IMR-90 (cell line): ENCODE measurements around the gene MTM1. TPM values are rescaled to one million over a fixed set of nuclear protein-coding genes. Genes with fewer than 3 reads are reported as not detected.

Experiments used
- ATAC-seq: fragments of 200-7000 bp; cut with Tn5 transposase; 2 replicates; pipeline ENCODE4 v1.9.1; 2020; ENCODE audit warnings: low read depth, mild to moderate bottlenecking, moderate library complexity
- BruUV-seq: library from RNA; stranded (reverse); fragments of 400-500 nt; replicated peaks from 2 replicates; lab custom pipeline; 2021; lab: Mats Ljungman, UMichigan
- CTCF ChIA-PET: fragments of 300-600 bp; formaldehyde crosslinking; extraction: SDS; loops from one replicate; lab custom pipeline; 2021; ENCODE audit warnings: antibody characterized with exemption; lab: Yijun Ruan, JAX
- POLR2A ChIA-PET: fragments of 300-600 bp; sonication (Branson Sonifier 250); formaldehyde crosslinking; loops from one replicate; lab custom pipeline; 2022; ENCODE audit warnings: antibody characterized with exemption; ENCODE audit not compliant: unreplicated experiment; lab: Charles Lee
- DNase-seq: peaks from one replicate; pipeline ENCODE4 v3.0.0; 2013
- H2AFZ ChIP-seq: replicated peaks from 2 replicates; pipeline ENCODE3; 2013; ENCODE audit warnings: low read length, mild to moderate bottlenecking; ENCODE audit not compliant: poor library complexity
- H2AK5ac ChIP-seq: 2 replicates; pipeline ENCODE4 v1.6.1; 2013; ENCODE audit warnings: low read depth, low read length, inconsistent platforms
- H2AK9ac ChIP-seq: replicated peaks from 2 replicates; pipeline ENCODE3; 2013; ENCODE audit warnings: mild to moderate bottlenecking, low read depth, low read length, moderate library complexity; ENCODE audit not compliant: poor library complexity
- H2BK120ac ChIP-seq: 2 replicates; pipeline ENCODE4 v1.6.1; 2013; ENCODE audit warnings: low read depth, low read length, inconsistent platforms
- H2BK15ac ChIP-seq: 3 replicates; pipeline ENCODE4 v1.6.1; 2013; ENCODE audit warnings: low read depth, low read length, inconsistent platforms
- H2BK20ac ChIP-seq: 2 replicates; pipeline ENCODE4 v1.6.1; 2013; ENCODE audit warnings: low read depth, mild to moderate bottlenecking, inconsistent platforms, low read length, moderate library complexity
- H2BK5ac ChIP-seq: 2 replicates; pipeline ENCODE4 v1.6.1; 2013; ENCODE audit warnings: mild to moderate bottlenecking, low read depth, low read length, inconsistent platforms; ENCODE audit not compliant: poor library complexity, severe bottlenecking
- H3K14ac ChIP-seq: replicated peaks from 2 replicates; pipeline ENCODE4 v1.6.1; 2013; ENCODE audit warnings: low read depth, low read length, inconsistent platforms
- H3K18ac ChIP-seq: 2 replicates; pipeline ENCODE4 v1.6.1; 2013; ENCODE audit warnings: low read depth, low read length, control low read depth
- H3K23ac ChIP-seq: 2 replicates; pipeline ENCODE4 v1.6.1; 2013; ENCODE audit warnings: low read depth, low read length, inconsistent platforms
- H3K27ac ChIP-seq: 2 replicates; pipeline ENCODE4 v1.5.1; 2013; ENCODE audit warnings: mild to moderate bottlenecking, control low read depth, low read length; ENCODE audit not compliant: insufficient read depth
- H3K27me3 ChIP-seq: 2 replicates; pipeline ENCODE4 v1.6.1; 2013; ENCODE audit warnings: low read length; ENCODE audit not compliant: control insufficient read depth, insufficient read depth
- H3K36me3 ChIP-seq: 2 replicates; pipeline ENCODE4 v1.6.1; 2013; ENCODE audit warnings: low read length, mixed read lengths; ENCODE audit not compliant: control insufficient read depth, insufficient read depth
- H3K4ac ChIP-seq: 2 replicates; pipeline ENCODE4 v1.6.1; 2013; ENCODE audit warnings: low read depth, low read length, inconsistent platforms
- H3K4me1 ChIP-seq: 2 replicates; pipeline ENCODE4 v1.6.1; 2013; ENCODE audit warnings: low read length, mixed read lengths; ENCODE audit not compliant: control insufficient read depth, insufficient read depth
- H3K4me2 ChIP-seq: 2 replicates; pipeline ENCODE4 v1.6.1; 2013; ENCODE audit warnings: low read depth, mild to moderate bottlenecking, control low read depth, low read length, moderate library complexity
- H3K4me3 ChIP-seq: 2 replicates; pipeline ENCODE4 v1.5.1; 2013; ENCODE audit warnings: low read depth, mild to moderate bottlenecking, control low read depth, low read length, moderate library complexity; ENCODE audit not compliant: insufficient read depth
- H3K56ac ChIP-seq: 2 replicates; pipeline ENCODE4 v1.6.1; 2013; ENCODE audit warnings: low read length, inconsistent platforms; ENCODE audit not compliant: insufficient read depth; ENCODE audit errors: extremely low read depth
- H3K79me1 ChIP-seq, 2 experiments: 2 replicates each; pipeline ENCODE4 v1.6.1; 2013; ENCODE audit warnings: low read length in 2 of 2, inconsistent platforms in 1 of 2, low read depth in 1 of 2
- H3K9ac ChIP-seq: 2 replicates; pipeline ENCODE4 v1.6.1; 2013; ENCODE audit warnings: low read depth, low read length, control low read depth
- H3K9me1 ChIP-seq: 2 replicates; pipeline ENCODE4 v1.6.1; 2013; ENCODE audit warnings: low read length, inconsistent platforms; ENCODE audit not compliant: insufficient read depth
- H3K9me3 ChIP-seq: 2 replicates; pipeline ENCODE4 v1.6.1; 2013; ENCODE audit warnings: low read length; ENCODE audit not compliant: control insufficient read depth, insufficient read depth
- H4K20me1 ChIP-seq: 2 replicates; pipeline ENCODE4 v1.6.1; 2013; ENCODE audit warnings: low read length, inconsistent platforms; ENCODE audit not compliant: insufficient read depth
- H4K5ac ChIP-seq: 2 replicates; pipeline ENCODE4 v1.6.1; 2013; ENCODE audit warnings: mild to moderate bottlenecking, low read depth, low read length, control low read depth
- H4K8ac ChIP-seq, 2 experiments: 2 replicates each; pipeline ENCODE4 v1.6.1; 2013; ENCODE audit warnings: low read depth in 2 of 2, low read length in 2 of 2, control low read depth in 1 of 2, inconsistent platforms in 1 of 2
- H4K91ac ChIP-seq: 2 replicates; pipeline ENCODE4 v1.6.1; 2013; ENCODE audit warnings: low read depth, low read length, inconsistent platforms; ENCODE audit not compliant: insufficient read depth
- CEBPB ChIP-seq: IDR thresholded peaks from 2 replicates; pipeline ENCODE4 v1.6.1; 2012; ENCODE audit warnings: low read depth, low read length, improper control_type of control experiment
- CHD1 ChIP-seq: IDR thresholded peaks from 2 replicates; pipeline ENCODE4 v1.6.1; 2012; ENCODE audit warnings: low read depth, low read length, improper control_type of control experiment
- FOS ChIP-seq: fragments of 150-350 bp; IDR thresholded peaks from 2 replicates; pipeline ENCODE4 v1.6.1; 2016; ENCODE audit warnings: low read depth, low read length
- MAZ ChIP-seq: IDR thresholded peaks from 2 replicates; pipeline ENCODE4 v1.6.1; 2012; ENCODE audit warnings: low read depth, mild to moderate bottlenecking, low read length, improper control_type of control experiment, moderate library complexity, borderline replicate concordance
- MXI1 ChIP-seq: IDR thresholded peaks from 2 replicates; pipeline ENCODE4 v1.6.1; 2012; ENCODE audit warnings: low read depth, mild to moderate bottlenecking, low read length, moderate library complexity, borderline replicate concordance
- NFE2L2 ChIP-seq: fragments of 150-350 bp; IDR thresholded peaks from 2 replicates; pipeline ENCODE4 v1.6.1; 2016; ENCODE audit warnings: low read depth, mild to moderate bottlenecking, low read length
- RAD21 ChIP-seq: IDR thresholded peaks from 2 replicates; pipeline ENCODE4 v1.6.1; 2012; ENCODE audit warnings: low read length, improper control_type of control experiment
- RCOR1 ChIP-seq: IDR thresholded peaks from 2 replicates; pipeline ENCODE4 v1.6.1; 2012; ENCODE audit warnings: mild to moderate bottlenecking, low read length, improper control_type of control experiment; ENCODE audit not compliant: insufficient replicate concordance
- RFX5 ChIP-seq: IDR thresholded peaks from 2 replicates; pipeline ENCODE4 v1.8.0; 2012; ENCODE audit warnings: low read depth, mild to moderate bottlenecking, low read length, moderate library complexity
- SMC3 ChIP-seq: fragments of 150-350 bp; IDR thresholded peaks from 2 replicates; pipeline ENCODE4 v1.6.1; 2016; ENCODE audit warnings: low read depth, mild to moderate bottlenecking, antibody characterized with exemption, low read length, moderate library complexity
- WGBS, 2 experiments: methylation state at CpG; one replicate each; pipeline versions ENCODE4 v1.1.5 to v1.1.7; 2013; ENCODE audit warnings: missing lambda C conversion rate in 2 of 2; ENCODE audit not compliant: insufficient read length in 1 of 2; ENCODE audit errors: extremely low coverage in 2 of 2; 5-methylcytosine and 5-hydroxymethylcytosine counted together
- dilution Hi-C: fragments of 300-500 bp; cut with HindIII; formaldehyde crosslinking; loops from one replicate; pipeline ENCODE4 v1.14.3; 2018; ENCODE audit warnings: low sequenced_read_pairs; ENCODE audit not compliant: unreplicated experiment
- in situ Hi-C: fragments of 300-500 bp; cut with MboI; formaldehyde crosslinking; loops from 3 replicates; pipeline ENCODE4 v1.14.3; 2019; ENCODE audit warnings: low sequenced_read_pairs, inconsistent platforms, mixed read lengths
- intact Hi-C: fragments of 100-400 bp; cut with micrococcal nuclease; formaldehyde crosslinking; loops from 2 replicates; pipeline ENCODE4 v1.10.0; 2022
- polyA plus RNA-seq, 3 experiments: library from polyadenylated mRNA; depleted of rRNA; stranded (reverse); fragments of >200 nt; gene quantifications; 2 replicates each; pipeline ENCODE4 v1.2.3, GENCODE V29; 2012; ENCODE audit warnings: low replicate concordance in 1 of 3
- total RNA-seq: library from RNA; depleted of rRNA; stranded (reverse); fragments of >200 nt; gene quantifications from 2 replicates; pipeline ENCODE4 v1.2.3, GENCODE V29; 2012
- TF ChIP-seq, protein P1 (sequence below): conservative IDR thresholded peaks from 2 replicates; pipeline ENCODE4 v1.5.1; 2012; ENCODE audit warnings: mild to moderate bottlenecking, low read depth, low read length, improper control_type of control experiment

The MTM1 gene
- total and polyA plus RNA-seq, 2 of the 4 experiments (the other 2 are of a cell fraction): 3.8 to 5.6 TPM

DNA sequence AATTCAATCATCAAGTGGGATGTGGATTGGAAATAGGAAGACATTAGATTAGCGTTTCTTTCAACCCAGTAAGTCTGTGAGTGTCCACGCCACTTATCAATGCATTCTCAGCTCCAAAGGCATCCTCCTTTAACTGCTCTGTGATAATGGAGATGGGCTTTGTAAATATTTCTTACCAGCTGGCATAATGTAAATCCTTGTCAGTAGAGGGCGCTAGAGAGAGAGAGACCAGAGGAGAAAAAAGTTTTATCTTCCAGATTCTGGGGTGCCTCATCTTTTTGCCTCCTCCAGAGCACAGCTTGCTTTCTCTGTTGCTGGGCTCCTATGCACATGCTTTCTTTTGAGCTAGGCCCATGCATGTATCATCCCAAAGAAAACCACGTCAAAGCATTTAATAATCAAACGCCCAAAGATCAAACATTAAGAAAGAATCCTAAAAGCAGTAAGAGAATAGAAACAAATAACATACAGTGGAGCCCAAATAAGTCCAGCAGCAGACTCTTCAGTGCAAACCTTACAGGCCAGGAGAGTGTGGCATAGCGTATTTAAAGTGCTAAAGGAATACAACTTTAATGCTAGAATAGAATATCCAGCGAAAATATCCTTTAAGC lies 115.2 kb downstream of the MTM1 start:
- Histone ChIP-seq H2BK120ac (no peak overlapping the region), H3K9me1 (0 out of 2 replicates have a peak, but pooled peaks cover 4% of the 10 kb centered on the region), H2AK5ac (no peak overlapping the region), H2BK5ac (no peak overlapping the region), H2AFZ (no peak overlapping the region), H3K79me1 (no peaks in the 10 kb centered on the region), H4K91ac (no peak overlapping the region), H4K8ac (no peak overlapping the region), H2AK9ac (no peak overlapping the region), H3K27ac (no peak overlapping the region), H4K20me1 (no peaks in the 10 kb centered on the region), H3K4me1 (peaks cover 4% of the 10 kb centered on the region), H2BK15ac (no peak overlapping the region), H4K5ac (no peak overlapping the region), H2BK20ac (no peak overlapping the region), H3K23ac (no peak overlapping the region), H3K9me3 (no peaks in the 10 kb centered on the region), H3K9ac (no peak overlapping the region), H3K4me2 (no peak overlapping the region), H3K18ac (no peak overlapping the region), H3K36me3 (no peaks in the 10 kb centered on the region), H3K4ac (no peak overlapping the region), H3K14ac (no peak overlapping the region), H3K27me3 (no peaks in the 10 kb centered on the region), H3K4me3 (no peak overlapping the region), H3K56ac (no peak overlapping the region)
- intact Hi-C loops (loop anchor here (2.0 to 10.0 kb wide), 2 partner anchors 29 to 319 kb away; partner anchors contain the start of gene MAMLD1), in situ Hi-C loops (no loop called here), dilution Hi-C loops (no loop called here)
- no CpG with 5 or more reads among the region's 7 CpGs for WGBS, 2 experiments
- CTCF ChIA-PET: interaction anchor here (0.6 to 1.5 kb wide), 6 partner anchors 12 to 733 kb away, joined by 3 to 8 read pairs (median 4); no protein-coding TSS in a partner anchor
- no TSS peak for BruUV-seq
- TF ChIP-seq MAZ (no peak), FOS (no peak), RFX5 (no peak), NFE2L2 (no peak), RCOR1 (no peak), RAD21 (peak; percentile 37), SMC3 (peak; percentile 33; the same call in 1 of the 2 replicates), MXI1 (no peak), CEBPB (no peak), CHD1 (no peak)
- TF ChIP-seq, protein P1, sequence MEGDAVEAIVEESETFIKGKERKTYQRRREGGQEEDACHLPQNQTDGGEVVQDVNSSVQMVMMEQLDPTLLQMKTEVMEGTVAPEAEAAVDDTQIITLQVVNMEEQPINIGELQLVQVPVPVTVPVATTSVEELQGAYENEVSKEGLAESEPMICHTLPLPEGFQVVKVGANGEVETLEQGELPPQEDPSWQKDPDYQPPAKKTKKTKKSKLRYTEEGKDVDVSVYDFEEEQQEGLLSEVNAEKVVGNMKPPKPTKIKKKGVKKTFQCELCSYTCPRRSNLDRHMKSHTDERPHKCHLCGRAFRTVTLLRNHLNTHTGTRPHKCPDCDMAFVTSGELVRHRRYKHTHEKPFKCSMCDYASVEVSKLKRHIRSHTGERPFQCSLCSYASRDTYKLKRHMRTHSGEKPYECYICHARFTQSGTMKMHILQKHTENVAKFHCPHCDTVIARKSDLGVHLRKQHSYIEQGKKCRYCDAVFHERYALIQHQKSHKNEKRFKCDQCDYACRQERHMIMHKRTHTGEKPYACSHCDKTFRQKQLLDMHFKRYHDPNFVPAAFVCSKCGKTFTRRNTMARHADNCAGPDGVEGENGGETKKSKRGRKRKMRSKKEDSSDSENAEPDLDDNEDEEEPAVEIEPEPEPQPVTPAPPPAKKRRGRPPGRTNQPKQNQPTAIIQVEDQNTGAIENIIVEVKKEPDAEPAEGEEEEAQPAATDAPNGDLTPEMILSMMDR: peak; percentile 51
- DNase-seq (peak; percentile 33), ATAC-seq (peak; percentile 32; the same call in 1 of the 2 replicates)
- POLR2A ChIA-PET: no interaction called here
